ENCODE data around the gene DRD3. TPM values are rescaled to one million over a fixed set of nuclear protein-coding genes. Genes with fewer than 3 reads are reported as not detected.

DRD3 gene
- total and polyA plus RNA-seq, 12 donors = not detected

- 23 to 38% (median 32%) methylated on average over 2 of the region's 2 CpGs for WGBS, 4 donors
- peaks cover 0 to 3% (median 0%) of the 10 kb centered on the region in 3 donors for H3K9me3 ChIP-seq (replicated peaks in 1 of 3)
- intact Hi-C loops (cut with DNase I) = no loop called here
- TF ChIP-seq, protein P1, sequence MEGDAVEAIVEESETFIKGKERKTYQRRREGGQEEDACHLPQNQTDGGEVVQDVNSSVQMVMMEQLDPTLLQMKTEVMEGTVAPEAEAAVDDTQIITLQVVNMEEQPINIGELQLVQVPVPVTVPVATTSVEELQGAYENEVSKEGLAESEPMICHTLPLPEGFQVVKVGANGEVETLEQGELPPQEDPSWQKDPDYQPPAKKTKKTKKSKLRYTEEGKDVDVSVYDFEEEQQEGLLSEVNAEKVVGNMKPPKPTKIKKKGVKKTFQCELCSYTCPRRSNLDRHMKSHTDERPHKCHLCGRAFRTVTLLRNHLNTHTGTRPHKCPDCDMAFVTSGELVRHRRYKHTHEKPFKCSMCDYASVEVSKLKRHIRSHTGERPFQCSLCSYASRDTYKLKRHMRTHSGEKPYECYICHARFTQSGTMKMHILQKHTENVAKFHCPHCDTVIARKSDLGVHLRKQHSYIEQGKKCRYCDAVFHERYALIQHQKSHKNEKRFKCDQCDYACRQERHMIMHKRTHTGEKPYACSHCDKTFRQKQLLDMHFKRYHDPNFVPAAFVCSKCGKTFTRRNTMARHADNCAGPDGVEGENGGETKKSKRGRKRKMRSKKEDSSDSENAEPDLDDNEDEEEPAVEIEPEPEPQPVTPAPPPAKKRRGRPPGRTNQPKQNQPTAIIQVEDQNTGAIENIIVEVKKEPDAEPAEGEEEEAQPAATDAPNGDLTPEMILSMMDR (IDR thresholded peaks at IDR 0.05) = peak in 4 of 6 experiments; percentile 6 to 37 (median 22)
- TF ChIP-seq POLR2A (IDR thresholded peaks at IDR 0.05) = no peak
- H3K4me1 ChIP-seq (replicated peaks in 1 of 2) = no peaks in the 10 kb centered on the region
- no peaks in the 10 kb centered on the region for H3K27me3 ChIP-seq
- H3K4me3 ChIP-seq = no peak overlapping the region
- no peak overlapping the region for H3K27ac ChIP-seq
- DNase-seq = peak in 1 of 7 donors; percentile 58
- no peaks in the 10 kb centered on the region for H3K36me3 ChIP-seq (replicated peaks in 1 of 2)
These were observed 723 bp upstream of the DRD3 start for GRCh38 chr3:114179575-114179974.

DNA sequence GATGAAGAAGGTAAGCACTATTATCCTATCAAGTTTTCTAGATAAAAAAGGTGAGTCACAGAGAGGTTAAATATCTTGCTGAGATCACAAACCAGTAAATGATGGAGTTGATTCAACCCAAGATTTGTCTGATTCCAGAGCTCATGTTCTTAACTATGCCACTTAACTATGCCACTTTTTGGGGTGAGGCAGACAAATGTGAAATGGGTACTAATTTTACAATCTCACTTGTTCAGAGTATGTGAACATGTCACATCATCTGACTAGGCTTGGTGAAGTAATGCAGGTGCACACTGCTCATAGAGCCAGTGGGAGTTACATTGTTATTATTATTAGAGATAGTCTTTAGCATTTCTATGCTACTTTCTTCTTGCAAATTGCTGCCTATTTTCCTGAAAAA, 2.0 kb downstream of the DRD3 start:
- Histone ChIP-seq H3K9me3 (replicated peaks in 1 of 3) (no peaks in the 10 kb centered on the region), H3K4me3 (no peak overlapping the region), H3K27me3 (no peaks in the 10 kb centered on the region), H3K36me3 (replicated peaks in 1 of 2) (no peaks in the 10 kb centered on the region), H3K4me1 (replicated peaks in 1 of 2) (no peaks in the 10 kb centered on the region), H3K27ac (no peak overlapping the region)
- TF ChIP-seq, protein P1 (IDR thresholded peaks at IDR 0.05) = no peak
- TF ChIP-seq POLR2A (IDR thresholded peaks at IDR 0.05) = no peak
- no peak for DNase-seq
- intact Hi-C loops (cut with DNase I) = no loop called here

- Histone ChIP-seq H3K4me3 (no peak overlapping the region), H3K4me1 (replicated peaks in 1 of 2) (no peaks in the 10 kb centered on the region), H3K27me3 (no peaks in the 10 kb centered on the region), H3K36me3 (replicated peaks in 1 of 2) (no peaks in the 10 kb centered on the region), H3K27ac (no peak overlapping the region), H3K9me3 (replicated peaks in 1 of 3) (no peaks in the 10 kb centered on the region)
- 67 to 76% (median 72%) methylated on average over 6 of the region's 6 CpGs for WGBS, 4 donors
- TF ChIP-seq, protein P1 (IDR thresholded peaks at IDR 0.05) = no peak
- no peak for TF ChIP-seq POLR2A (IDR thresholded peaks at IDR 0.05)
- intact Hi-C loops (cut with DNase I) = no loop called here
- DNase-seq = no peak
These were observed 2.4 kb downstream of the DRD3 start for GRCh38 chr3:114176487-114176886.

- DNase-seq = no peak
- Histone ChIP-seq H3K4me3 (no peak overlapping the region), H3K4me1 (replicated peaks in 1 of 2) (no peaks in the 10 kb centered on the region), H3K27me3 (no peaks in the 10 kb centered on the region), H3K36me3 (replicated peaks in 1 of 2) (no peaks in the 10 kb centered on the region), H3K27ac (no peak overlapping the region), H3K9me3 (replicated peaks in 1 of 3) (no peaks in the 10 kb centered on the region)
- intact Hi-C loops (cut with DNase I) = no loop called here
- TF ChIP-seq POLR2A (IDR thresholded peaks at IDR 0.05) = no peak
- TF ChIP-seq, protein P1 (IDR thresholded peaks at IDR 0.05) = no peak
- WGBS, 4 donors = 45 to 58% (median 54%) methylated on average over 3 of the region's 3 CpGs
These were observed 3.5 kb downstream of the DRD3 start for GRCh38 chr3:114175204-114175987.

All from adrenal gland (tissue), 12 donors.